ACHN (cell line): Measurements from ENCODE around the gene E2F1.

Source experiments
- DNase-seq: peaks from one replicate; pipeline ENCODE4 v3.0.0-alpha.2; 2015
- in situ Hi-C: cut with HindIII; loops from 2 replicates; pipeline ENCODE4 v1.10.0; 2017; ENCODE audit warnings: low sequenced_read_pairs, low pct_ligation_motif_present, low pct_unique_long_range_greater_than_20kb

The E2F1 gene

GRCh38 chr20:33686100-33686983 lies at the start of gene E2F1:
TSS of gene E2F1 (minus strand) at chr20:33686385. CDS start at chr20:33686264, 121 bp downstream.
- DNase-seq: peak; percentile 89
- in situ Hi-C loops: no loop called here

- DNase-seq: peak; percentile 59
- in situ Hi-C loops: no loop called here
Measured at GRCh38 chr20:33733654-33734576, 47.7 kb upstream of the E2F1 start.

GRCh38 chr20:33732166-33732970 lies 46.2 kb upstream of the E2F1 start:
- DNase-seq: no peak
- in situ Hi-C loops: no loop called here

GRCh38 chr20:33731693-33732165 lies 45.5 kb upstream of the E2F1 start, which contains the start of gene ZNF341:
TSS of gene ZNF341 (plus strand) at chr20:33731996. CDS start at chr20:33732022, 26 bp downstream.
- in situ Hi-C loops: no loop called here
- peak; percentile 85 for DNase-seq

GRCh38 chr20:33730946-33731692 lies 44.9 kb upstream of the E2F1 start:
- in situ Hi-C loops: no loop called here
- DNase-seq: no peak

GRCh38 chr20:33729101-33729500 lies 42.9 kb upstream of the E2F1 start:
- in situ Hi-C loops: no loop called here

GRCh38 chr20:33728463-33728862 lies 42.3 kb upstream of the E2F1 start:
- in situ Hi-C loops: no loop called here
- no peak for DNase-seq

More at GRCh38 chr20:33729101-33729500, 42.9 kb upstream of the E2F1 start:
- DNase-seq: no peak

- in situ Hi-C loops: no loop called here
- DNase-seq: no peak
Measured at GRCh38 chr20:33727806-33728205, 41.6 kb upstream of the E2F1 start.

GRCh38 chr20:33727115-33727479 lies 40.9 kb upstream of the E2F1 start:
- in situ Hi-C loops: no loop called here
- no peak for DNase-seq

GRCh38 chr20:33725607-33726264 lies 39.6 kb upstream of the E2F1 start:
- DNase-seq: no peak
- in situ Hi-C loops: no loop called here

GRCh38 chr20:33724439-33725094 lies 38.4 kb upstream of the E2F1 start:
- in situ Hi-C loops: no loop called here
- DNase-seq: no peak

- in situ Hi-C loops: no loop called here
- DNase-seq: no peak
Measured at GRCh38 chr20:33721391-33722140, 35.4 kb upstream of the E2F1 start.

GRCh38 chr20:33719989-33720709 lies 34.0 kb upstream of the E2F1 start, which contains the start of gene PXMP4:
TSS of gene PXMP4 (minus strand) at chr20:33720310. CDS start at chr20:33720207, 103 bp downstream.
- DNase-seq: peak; percentile 96
- in situ Hi-C loops: no loop called here

GRCh38 chr20:33719277-33719988 lies 33.2 kb upstream of the E2F1 start:
- no peak for DNase-seq
- in situ Hi-C loops: no loop called here

- no peak for DNase-seq
- in situ Hi-C loops: no loop called here
Measured at GRCh38 chr20:33716498-33716897, 30.3 kb upstream of the E2F1 start.
